ENCODE data around the gene PAPOLG. TPM values are rescaled to one million over a fixed set of nuclear protein-coding genes. Genes with fewer than 3 reads are reported as not detected.

Gene PAPOLG
- polyA plus RNA-seq, 3 donors: 4.7 to 8.9 (median 8.0) TPM

GRCh38 chr2:60746318-60746717 lies 9.8 kb upstream of the PAPOLG start:
- 86% methylated on average over 6 of the region's 8 CpGs for WGBS (ENCODE audit: insufficient coverage)
- Mint-ChIP-seq H3K4me1 (peaks cover 15% of the 10 kb centered on the region), H3K27ac (no peak overlapping the region)

GRCh38 chr2:60759654-60760053 lies 3.6 kb downstream of the PAPOLG start:
- no peak for TF ChIP-seq CTCF (IDR thresholded peaks at IDR 0.05)
- no CpG with 5 or more reads among the region's 1 CpG for WGBS (ENCODE audit: insufficient coverage)
- Histone ChIP-seq H3K27ac (ENCODE audit: low read depth in 1 of 2, low read length in 2 of 2) (no peak overlapping the region), H4K20me1 (ENCODE audit: insufficient read depth, low read length) (no peaks in the 10 kb centered on the region), H3K4me2 (replicated peaks; ENCODE audit: extremely low read depth, low read length, poor library complexity, severe bottlenecking) (no peak overlapping the region), H3K4me1 (ENCODE audit: control insufficient read depth in 1 of 2, insufficient read depth in 2 of 2, low read length in 2 of 2) (peaks cover 11 to 19% of the 10 kb centered on the region in 2 donors), H3K36me3 (replicated peaks in 1 of 2; ENCODE audit: control insufficient read depth in 1 of 2, insufficient read depth in 2 of 2, low read length in 2 of 2) (peaks cover 41 to 54% of the 10 kb centered on the region in 2 donors), H3K79me2 (ENCODE audit: insufficient read depth, low read length) (peaks cover 40% of the 10 kb centered on the region), H3K27me3 (ENCODE audit: control insufficient read depth in 2 of 2, insufficient read depth in 2 of 2, low read length in 2 of 2) (no peaks in the 10 kb centered on the region), H3K9me3 (replicated peaks in 1 of 2; ENCODE audit: control insufficient read depth in 1 of 2, insufficient read depth in 1 of 2, low read length in 2 of 2) (no peaks in the 10 kb centered on the region), H2AFZ (ENCODE audit: insufficient read depth, low read depth, low read length, poor library complexity, severe bottlenecking) (no peak overlapping the region), H3K9ac (ENCODE audit: insufficient read depth, low read length, poor library complexity, severe bottlenecking) (no peak overlapping the region), H3K4me3 (replicated peaks in 1 of 3; ENCODE audit: low read depth in 2 of 3, low read length in 3 of 3) (no peak overlapping the region)
- Mint-ChIP-seq H3K27ac (no peak overlapping the region), H3K4me1 (peaks cover 18% of the 10 kb centered on the region), H3K4me3 (no peak overlapping the region), H3K36me3 (peaks cover 43 to 53% of the 10 kb centered on the region in 2 donors), H3K9me3 (peaks cover 0 to 3% (median 0%) of the 10 kb centered on the region in 7 donors), H3K27me3 (ENCODE audit: low read depth in 3 of 3) (no peaks in the 10 kb centered on the region)
- intact Hi-C loops (cut with micrococcal nuclease): loop anchor here in 1 of 2 donors (5.0 kb wide), 1 partner anchor 57 kb away; no protein-coding TSS in a partner anchor
- no peak for DNase-seq

More at GRCh38 chr2:60746318-60746717, 9.8 kb upstream of the PAPOLG start:
- H3K27me3 ChIP-seq (ENCODE audit: control insufficient read depth in 2 of 2, insufficient read depth in 2 of 2, low read length in 2 of 2): no peaks in the 10 kb centered on the region
- H3K36me3 Mint-ChIP-seq: no peaks in the 10 kb centered on the region
- H3K36me3 ChIP-seq (replicated peaks in 1 of 2; ENCODE audit: control insufficient read depth in 1 of 2, insufficient read depth in 2 of 2, low read length in 2 of 2): no peaks in the 10 kb centered on the region
- H3K27me3 Mint-ChIP-seq (ENCODE audit: low read depth in 3 of 3): peaks cover 0 to 3% (median 2%) of the 10 kb centered on the region in 3 donors
- no peak for DNase-seq
- H3K4me3 Mint-ChIP-seq: peak overlapping the region in 1 of 2 donors; percentile 7
- H3K27ac ChIP-seq (ENCODE audit: low read depth in 1 of 2, low read length in 2 of 2): no peak overlapping the region
- H3K9me3 ChIP-seq (replicated peaks in 1 of 2; ENCODE audit: control insufficient read depth in 1 of 2, insufficient read depth in 1 of 2, low read length in 2 of 2): no peaks in the 10 kb centered on the region
- peak overlapping the region; percentile 77 for H2AFZ ChIP-seq (ENCODE audit: insufficient read depth, low read depth, low read length, poor library complexity, severe bottlenecking)
- H4K20me1 ChIP-seq (ENCODE audit: insufficient read depth, low read length): no peaks in the 10 kb centered on the region
- TF ChIP-seq CTCF (IDR thresholded peaks at IDR 0.05): no peak
- intact Hi-C loops (cut with micrococcal nuclease): no loop called here
- no peaks in the 10 kb centered on the region for H3K9me3 Mint-ChIP-seq
- peaks cover 8 to 9% of the 10 kb centered on the region in 2 donors for H3K4me1 ChIP-seq (ENCODE audit: control insufficient read depth in 1 of 2, insufficient read depth in 2 of 2, low read length in 2 of 2)
- H3K79me2 ChIP-seq (ENCODE audit: insufficient read depth, low read length): no peaks in the 10 kb centered on the region
- H3K9ac ChIP-seq (ENCODE audit: insufficient read depth, low read length, poor library complexity, severe bottlenecking): no peak overlapping the region
- H3K4me2 ChIP-seq (replicated peaks; ENCODE audit: extremely low read depth, low read length, poor library complexity, severe bottlenecking): no peak overlapping the region
- no peak overlapping the region for H3K4me3 ChIP-seq (replicated peaks in 1 of 3; ENCODE audit: low read depth in 2 of 3, low read length in 3 of 3)

Data from CD14-positive monocyte (primary cell).